ENCODE data around the gene APLP1.

GRCh38 chr19:35828692-35829301 is 39.6 kb upstream of the APLP1 start:
- TF ChIP-seq CTCF (conservative IDR thresholded peaks at IDR 0.05 in 1 of 2, IDR thresholded peaks at IDR 0.05 in 1 of 2; ENCODE audit: low read depth in 1 of 2, low read length in 2 of 2): no peak
- TF ChIP-seq EZH2 (IDR thresholded peaks at IDR 0.05; ENCODE audit: low read length, missing control alignments): no peak

All from fibroblast of lung (primary cell).